HS-5 (cell line): ENCODE results near the gene HHLA2.
"Not testable (repeated sequence)": the region's sequence is repeated elsewhere in the genome, so short reads cannot be mapped to it uniquely, and the experiment has no call there.

ENCODE experiments used
- DNase-seq: peaks from one replicate; pipeline ENCODE4 v3.0.0-alpha.2; 2012; ENCODE audit warnings: low read depth

Gene HHLA2, protein sequence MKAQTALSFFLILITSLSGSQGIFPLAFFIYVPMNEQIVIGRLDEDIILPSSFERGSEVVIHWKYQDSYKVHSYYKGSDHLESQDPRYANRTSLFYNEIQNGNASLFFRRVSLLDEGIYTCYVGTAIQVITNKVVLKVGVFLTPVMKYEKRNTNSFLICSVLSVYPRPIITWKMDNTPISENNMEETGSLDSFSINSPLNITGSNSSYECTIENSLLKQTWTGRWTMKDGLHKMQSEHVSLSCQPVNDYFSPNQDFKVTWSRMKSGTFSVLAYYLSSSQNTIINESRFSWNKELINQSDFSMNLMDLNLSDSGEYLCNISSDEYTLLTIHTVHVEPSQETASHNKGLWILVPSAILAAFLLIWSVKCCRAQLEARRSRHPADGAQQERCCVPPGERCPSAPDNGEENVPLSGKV

GRCh38 chr3:108296239-108296638 is at the start of gene HHLA2:
HHLA2 (plus strand) TSS chr3:108296548; CDS start chr3:108351814, 55,266 bp downstream.
- no peak for DNase-seq

GRCh38 chr3:108250626-108251025 is 45.7 kb upstream of the HHLA2 start:
- DNase-seq: no peak

DNA sequence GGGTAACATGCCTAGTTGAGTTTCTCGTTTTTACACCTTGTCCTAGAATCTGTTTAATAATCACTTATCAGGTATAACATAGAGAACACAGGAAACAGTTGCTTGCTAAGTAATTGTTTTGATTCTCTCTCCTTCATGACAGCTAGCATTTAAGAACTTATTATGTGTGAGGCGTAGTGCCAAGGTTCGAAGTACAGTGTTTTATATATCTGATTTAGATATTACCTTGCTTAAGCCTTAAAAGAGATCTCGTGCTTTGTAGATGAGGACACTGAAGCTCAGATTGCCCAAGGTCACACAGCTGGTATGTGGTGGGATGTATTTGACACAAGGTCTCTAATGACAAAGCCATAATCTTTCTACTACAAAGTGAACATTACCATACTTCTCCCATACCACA is 45.1 kb upstream of the HHLA2 start:
- DNase-seq: no peak

DNA sequence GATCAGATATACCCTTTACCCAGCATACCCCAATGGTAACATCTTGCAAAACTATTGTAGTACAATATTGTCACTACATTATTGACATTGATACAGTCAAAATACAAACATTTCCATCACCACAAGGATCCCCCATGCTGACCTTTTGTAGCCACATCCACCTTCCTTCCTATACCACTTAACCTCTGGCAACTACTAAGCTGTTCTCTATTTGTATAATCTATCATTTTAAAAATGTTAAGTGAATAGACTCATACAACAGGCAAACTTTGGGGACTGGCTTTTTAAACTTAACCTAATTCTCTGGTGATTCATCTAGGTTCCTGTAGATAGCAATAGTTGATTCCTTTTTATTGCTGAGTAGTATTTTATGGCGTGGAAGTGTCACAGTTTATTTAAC is 44.5 kb upstream of the HHLA2 start:
- DNase-seq: no peak

DNA sequence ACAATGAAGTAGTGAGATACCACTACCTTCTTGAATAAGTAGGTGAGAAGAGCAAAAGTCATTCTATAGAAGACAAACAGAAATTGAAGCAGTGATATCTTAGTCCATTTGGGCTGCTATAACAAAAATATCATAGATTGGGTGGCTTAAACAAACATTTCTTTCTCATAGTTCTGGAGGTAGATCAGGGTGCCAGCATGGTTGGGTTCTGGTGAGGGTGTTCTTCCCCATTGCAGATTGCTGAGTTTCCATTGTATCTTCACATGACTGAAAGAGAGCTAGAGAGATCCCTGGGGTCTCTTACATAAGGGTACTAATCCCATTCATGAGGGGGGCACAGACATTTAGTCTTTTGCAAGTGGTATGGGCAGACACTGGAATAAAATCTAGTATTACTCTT is 41.2 kb upstream of the HHLA2 start:
- DNase-seq: no peak

DNA sequence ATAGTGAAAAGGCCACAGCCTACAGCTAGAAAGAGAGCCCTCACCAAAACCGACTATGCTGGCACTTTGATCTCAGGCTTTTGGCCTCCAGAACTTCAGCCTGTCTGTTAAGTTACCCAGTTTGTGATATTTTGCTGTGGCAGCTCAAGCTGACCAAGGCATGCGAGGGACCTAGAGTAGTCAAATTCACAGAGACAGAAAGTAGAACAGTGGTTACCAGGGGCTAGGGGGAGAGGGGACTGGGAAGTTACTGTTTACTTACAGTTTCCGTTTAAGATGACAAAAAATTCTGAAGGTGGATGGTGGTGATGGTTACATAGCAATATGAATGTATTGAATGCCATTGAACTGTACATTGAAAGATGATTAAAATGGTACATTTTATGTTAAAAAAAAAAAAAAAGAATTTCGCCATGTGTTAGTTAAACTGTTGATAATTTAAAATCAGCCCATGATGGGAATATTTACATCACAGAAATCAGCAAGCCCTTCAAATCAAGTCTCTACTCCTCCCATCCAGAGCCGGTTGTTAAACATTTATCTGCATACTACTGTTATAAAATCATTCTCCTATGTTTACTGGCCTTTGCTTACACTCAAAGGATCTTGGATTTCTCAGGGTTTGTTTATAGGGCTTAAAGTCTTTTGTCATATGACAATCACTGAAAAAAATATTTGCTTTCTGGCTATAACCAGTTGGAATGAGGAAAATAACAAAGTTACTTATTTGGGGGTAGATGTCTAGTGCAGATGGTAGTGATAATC is 31.6 kb upstream of the HHLA2 start:
- not testable (repeated sequence) for DNase-seq

GRCh38 chr3:108268235-108268634 is 28.1 kb upstream of the HHLA2 start:
- not testable (repeated sequence) for DNase-seq

DNA sequence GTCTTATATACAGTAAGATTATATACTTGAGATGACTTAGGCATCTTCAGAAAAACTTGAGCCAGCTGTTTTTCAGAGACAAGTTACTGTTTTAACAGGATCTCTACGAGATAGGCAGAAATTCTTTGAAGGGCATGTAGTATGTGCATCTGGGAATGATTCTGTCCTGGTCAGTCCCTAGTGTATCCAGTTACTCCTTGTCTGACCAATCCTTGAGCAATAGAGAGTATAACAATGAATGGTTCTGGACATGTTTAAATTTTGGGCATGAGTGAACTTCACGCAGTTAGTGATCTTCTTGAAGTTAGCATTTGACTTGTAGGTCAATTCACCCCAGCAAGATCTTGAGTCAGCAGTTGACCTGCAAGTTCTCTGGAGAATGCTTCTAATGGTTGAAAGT is 24.7 kb upstream of the HHLA2 start:
- no peak for DNase-seq

GRCh38 chr3:108279066-108279465 is 17.3 kb upstream of the HHLA2 start:
- DNase-seq: not testable (repeated sequence)

DNA sequence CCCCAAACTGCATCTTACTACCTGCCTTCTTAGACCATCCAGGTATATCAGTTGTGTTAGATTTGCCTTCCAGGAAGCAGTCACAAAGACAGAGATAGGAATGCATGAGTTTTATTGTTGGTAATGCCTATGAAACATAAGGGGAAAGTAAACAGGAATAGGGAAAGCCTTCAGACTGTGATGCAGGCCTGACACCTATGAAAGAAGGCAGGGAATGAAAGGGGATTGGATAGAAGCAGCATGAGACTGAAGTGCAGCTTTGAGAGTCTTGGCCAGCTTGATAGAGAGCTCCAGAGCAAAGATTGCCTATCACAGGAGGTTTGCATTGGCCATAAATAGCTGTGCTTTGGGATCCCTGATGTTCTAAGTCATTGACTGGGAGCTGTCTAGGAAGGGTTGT is 15.9 kb upstream of the HHLA2 start:
- DNase-seq: no peak

DNA sequence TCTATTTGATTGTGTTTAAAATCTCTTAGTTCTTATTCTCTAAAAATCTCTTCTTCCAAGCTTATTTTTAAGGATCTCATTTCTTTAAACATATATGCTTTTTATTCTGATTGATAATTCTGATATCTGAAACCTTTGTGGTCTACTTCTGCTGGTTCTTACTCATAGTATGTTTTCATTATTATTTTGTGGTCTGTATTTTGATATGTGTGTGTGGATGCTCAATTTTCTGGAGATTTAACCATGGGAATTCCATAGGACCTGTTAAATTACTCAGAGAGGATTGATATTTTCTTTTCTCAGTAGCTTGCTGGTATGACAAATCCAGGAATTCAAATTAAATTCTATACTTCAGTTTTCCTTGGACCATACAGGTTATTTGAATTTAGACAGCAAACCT is 14.7 kb upstream of the HHLA2 start:
- DNase-seq: no peak

DNA sequence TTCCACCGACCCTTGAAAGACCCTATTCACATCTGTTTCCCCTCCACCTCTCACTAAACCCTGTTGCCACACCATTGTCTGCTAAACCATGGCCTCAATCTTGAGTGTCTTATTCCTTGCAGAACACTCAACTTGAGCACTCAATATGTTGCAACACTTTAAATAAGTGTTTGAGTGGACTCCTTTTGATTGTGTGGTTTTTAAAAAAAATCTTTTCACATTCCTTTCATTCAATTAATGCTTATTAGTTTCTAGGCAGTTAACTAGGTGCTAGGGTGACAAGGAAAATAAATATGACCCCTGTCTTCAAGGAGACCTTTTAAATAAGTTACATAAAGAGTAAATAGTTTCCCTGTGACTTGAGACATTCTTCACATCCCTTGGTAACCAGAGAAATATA is 13.3 kb upstream of the HHLA2 start:
- no peak for DNase-seq

GRCh38 chr3:108283989-108284388 is 12.4 kb upstream of the HHLA2 start:
- DNase-seq: no peak

DNA sequence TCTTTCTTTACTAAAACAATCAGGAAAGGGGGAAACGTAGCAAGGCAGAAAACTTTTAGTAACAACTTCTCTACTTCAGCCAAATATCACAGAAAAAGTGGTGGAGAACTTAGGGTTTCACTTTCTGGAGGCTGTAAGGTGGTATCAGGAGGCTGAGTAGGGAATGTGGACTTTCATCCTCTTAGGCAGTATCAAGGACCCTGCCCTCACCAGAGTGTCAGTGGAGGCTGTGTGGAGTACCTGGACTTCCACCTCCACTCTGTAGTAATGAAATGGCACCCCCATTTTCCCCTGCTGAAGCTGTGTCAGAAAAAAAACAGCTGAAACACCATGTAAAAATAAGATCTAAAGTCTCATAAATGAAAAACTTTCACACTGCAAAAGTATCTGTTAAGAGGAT is 11.2 kb upstream of the HHLA2 start:
- no peak for DNase-seq

DNA sequence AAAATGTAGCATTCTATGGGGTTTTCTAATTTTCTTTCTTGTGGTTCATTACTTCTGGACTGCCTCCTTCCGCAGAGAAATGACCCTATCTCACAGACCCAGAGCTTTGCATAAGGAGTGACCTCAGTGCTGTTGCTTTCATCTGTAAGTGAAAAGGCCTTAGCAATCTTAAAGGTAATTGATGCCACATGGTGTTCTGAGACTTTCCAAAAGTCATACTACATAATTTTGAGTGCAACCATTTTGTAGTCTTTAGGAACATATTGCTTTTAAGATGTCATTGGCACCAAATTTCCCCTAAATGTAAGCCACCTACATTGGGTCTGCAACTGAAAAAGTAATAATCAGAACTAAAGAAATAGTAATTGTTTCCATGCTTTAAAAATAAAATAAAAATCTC is 9.2 kb upstream of the HHLA2 start:
- DNase-seq: no peak

- DNase-seq: not testable (repeated sequence)
Observed at GRCh38 chr3:108288193-108288592, 8.2 kb upstream of the HHLA2 start.

DNA sequence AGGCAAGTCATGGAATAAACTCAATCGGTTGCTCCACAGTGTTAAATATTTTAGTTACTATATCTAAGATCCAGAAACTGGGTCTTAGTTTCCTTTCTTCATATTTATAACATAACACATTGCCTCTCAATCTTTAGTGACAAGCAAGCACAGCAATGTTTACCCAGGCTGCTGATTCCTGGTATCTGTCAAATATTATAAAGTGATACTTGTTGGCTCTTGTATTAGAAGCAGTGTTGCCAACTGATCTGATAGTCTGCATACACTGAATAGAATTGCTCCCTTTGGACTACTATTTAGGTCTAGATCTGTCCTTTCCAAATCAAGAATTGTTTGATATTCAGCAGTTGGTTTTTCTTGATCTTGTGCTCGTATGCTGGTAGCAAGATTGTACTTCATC is 7.2 kb upstream of the HHLA2 start:
- no peak for DNase-seq

- no peak for DNase-seq
Observed at GRCh38 chr3:108292450-108292849, 3.9 kb upstream of the HHLA2 start.

GRCh38 chr3:108292905-108293328 is 3.4 kb upstream of the HHLA2 start:
- DNase-seq: no peak

GRCh38 chr3:108293858-108294257 is 2.5 kb upstream of the HHLA2 start:
- DNase-seq: no peak

DNA sequence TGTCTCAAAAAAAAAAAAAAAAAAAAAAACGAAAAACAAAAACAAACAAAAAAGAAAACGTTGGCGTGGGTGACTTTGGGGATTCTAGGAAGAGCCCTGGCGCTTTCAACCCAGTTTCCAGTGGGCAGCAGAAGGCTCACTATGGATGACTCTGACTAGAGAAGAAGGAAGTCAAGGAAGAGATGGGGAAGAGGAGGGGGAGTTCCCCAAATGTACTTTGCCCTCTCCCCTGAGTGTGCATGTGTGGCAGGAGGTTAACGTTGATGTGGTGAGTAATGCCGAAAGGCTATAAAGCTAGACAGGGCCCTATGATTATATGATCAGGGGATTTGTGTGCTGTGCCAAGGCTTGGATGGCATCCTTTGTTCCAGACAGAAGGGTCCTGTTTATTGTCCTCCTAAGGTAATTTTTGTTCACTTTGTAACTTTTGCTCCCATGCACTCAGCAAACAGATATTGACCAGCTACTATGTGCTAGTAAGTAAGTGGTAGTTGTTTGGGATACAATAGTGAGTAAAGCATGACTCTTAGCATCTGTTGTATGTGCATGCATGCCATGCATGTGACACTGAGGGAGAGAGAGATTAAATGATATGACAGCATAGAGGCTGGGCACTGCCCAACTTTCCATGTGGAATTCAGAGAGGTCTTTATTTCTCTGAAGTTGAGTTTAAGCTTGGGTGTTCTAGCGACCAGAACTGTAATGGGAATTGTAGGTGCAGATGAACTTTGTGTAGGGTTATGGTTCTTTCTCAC is 750 bp upstream of the HHLA2 start:
- no peak for DNase-seq

DNA sequence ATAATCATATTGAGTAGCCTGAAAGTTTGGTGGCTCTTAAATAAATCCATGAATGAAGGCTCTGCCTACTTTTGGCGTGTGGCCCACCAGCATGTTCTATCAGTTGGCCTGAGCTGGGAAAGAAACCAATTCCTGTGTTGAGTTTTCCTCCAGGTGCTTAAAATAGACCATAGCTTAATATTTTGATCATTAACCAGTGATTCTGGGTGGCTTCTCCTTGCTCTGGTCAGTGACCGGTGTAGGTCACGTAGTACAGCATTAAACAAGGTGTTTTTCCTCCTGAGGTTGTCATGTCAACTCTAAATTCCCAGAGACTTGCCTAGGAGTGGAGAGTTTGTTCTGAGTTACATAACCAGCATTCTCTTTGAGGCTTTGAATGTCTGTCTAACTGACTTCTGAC is 1.3 kb downstream of the HHLA2 start:
- DNase-seq: no peak

DNA sequence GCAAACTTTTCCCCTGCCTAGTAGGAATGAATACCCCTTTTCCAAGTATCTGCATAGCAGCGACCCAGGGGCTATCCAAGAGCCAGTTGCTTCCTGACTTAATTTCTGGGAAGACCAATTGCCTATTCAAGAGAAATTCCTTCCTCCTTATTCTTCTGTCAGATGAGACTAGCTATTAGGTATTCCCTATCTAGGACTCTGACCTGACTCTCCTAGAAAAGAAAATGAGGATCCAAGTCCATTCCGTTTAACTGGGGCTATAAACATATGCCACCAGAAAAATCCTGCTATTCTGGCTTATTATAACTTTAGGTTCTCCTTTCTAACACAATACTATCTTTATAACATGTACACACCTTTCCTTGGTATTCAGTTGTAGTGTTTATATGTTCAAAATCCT is 1.7 kb downstream of the HHLA2 start:
- no peak for DNase-seq
